Fibroblast of peridontal ligament (primary cell): Measurements from ENCODE around the gene RBM15B.

Experiments used
- DNase-seq: peaks from one replicate; pipeline ENCODE4 v3.0.0-alpha.2; 2010; ENCODE audit errors: extremely low read depth

Gene RBM15B

DNA sequence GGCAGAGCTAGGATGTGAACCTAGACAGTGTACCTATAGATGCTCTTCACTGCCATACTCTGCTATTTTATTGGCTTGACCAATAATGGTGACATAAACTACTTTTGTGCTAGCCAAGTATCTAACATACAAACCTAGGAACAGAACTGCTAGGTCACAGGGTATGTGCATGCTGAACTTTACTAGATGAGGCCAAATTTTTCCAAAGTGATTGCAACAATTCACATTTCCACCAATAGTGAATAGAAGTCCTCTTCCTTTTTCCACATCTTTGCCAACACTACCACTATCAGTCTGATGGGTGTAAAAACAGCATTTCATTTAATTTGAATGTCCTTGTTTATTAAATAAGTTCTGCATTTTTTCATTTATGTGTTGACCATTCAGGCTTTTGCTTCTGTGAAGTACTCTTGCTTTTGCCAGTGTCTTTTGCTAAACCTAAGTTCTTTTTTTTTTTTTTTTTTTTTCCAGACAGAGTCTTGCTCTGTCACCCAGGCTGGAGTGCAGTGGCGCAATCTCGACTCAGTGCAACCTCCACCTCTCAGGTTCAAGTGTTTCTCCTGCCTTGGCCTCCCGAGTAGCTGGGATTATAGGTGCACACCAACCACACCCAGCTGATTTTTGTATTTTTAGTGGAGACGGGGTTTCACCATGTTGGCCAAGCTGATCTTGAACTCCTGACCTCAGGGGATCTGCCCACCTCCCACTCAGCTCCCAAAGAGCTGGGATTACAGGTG, 54.6 kb downstream of the RBM15B start:
- DNase-seq, result no peak
